ENCODE results near the gene ANGPT4. TPM values are rescaled to one million over a fixed set of nuclear protein-coding genes. Genes with fewer than 3 reads are reported as not detected.

ANGPT4 gene
- total and polyA plus RNA-seq, 2 of the 8 experiments (the other 6 are each of a cell fraction or from before 2014, with no cell fraction given) = 0.07 to 0.33 TPM

- H3K4me2 ChIP-seq (ENCODE audit: insufficient read depth in 1 of 2, low read depth in 2 of 2, low read length in 2 of 2) = no peak overlapping the region
Observed at GRCh38 chr20:859751-860231, 56.3 kb downstream of the ANGPT4 start.

More at GRCh38 chr20:859751-860231, 56.3 kb downstream of the ANGPT4 start:
- Histone ChIP-seq H3K4me3 (ENCODE audit: extremely low read depth in 1 of 4, insufficient read depth in 2 of 4, low read depth in 3 of 4, low read length in 4 of 4) (no peak overlapping the region), H3K4ac (replicated peaks; ENCODE audit: insufficient read length, low read depth, low read length) (no peak overlapping the region), H3K4me1 (replicated peaks in 1 of 4; ENCODE audit: control insufficient read depth in 3 of 4, insufficient read depth in 4 of 4, low read length in 3 of 4) (peaks cover 0 to 3% (median 1%) of the 10 kb centered on the region in 4 experiments; a peak in 3 of 7 replicates), H2BK20ac (ENCODE audit: low read length) (no peak overlapping the region), H3K14ac (ENCODE audit: insufficient read length) (no peak overlapping the region), H2BK120ac (replicated peaks; ENCODE audit: low read depth, low read length) (no peak overlapping the region), H3K9me3 (ENCODE audit: insufficient read depth in 2 of 2, low read depth in 1 of 2, low read length in 1 of 2) (no peaks in the 10 kb centered on the region), H2BK5ac (ENCODE audit: low read depth, low read length) (no peak overlapping the region), H3K23ac (ENCODE audit: insufficient read length) (no peak overlapping the region), H3K9ac (replicated peaks in 1 of 4; ENCODE audit: extremely low read depth in 1 of 4, low read depth in 3 of 4, low read length in 3 of 4) (no peak overlapping the region), H3K79me2 (ENCODE audit: control insufficient read depth in 1 of 2, insufficient read depth in 2 of 2, low read length in 2 of 2) (no peaks in the 10 kb centered on the region), H3K36me3 (ENCODE audit: control insufficient read depth in 2 of 4, insufficient read depth in 4 of 4, low read length in 3 of 4) (no peaks in the 10 kb centered on the region), H4K91ac (replicated peaks; ENCODE audit: insufficient read length, low read length) (no peak overlapping the region), H3K79me1 (ENCODE audit: low read depth, low read length) (no peaks in the 10 kb centered on the region; the same call in 1 of the 2 replicates), H2AK5ac (ENCODE audit: low read depth, low read length) (no peak overlapping the region), H2BK12ac (ENCODE audit: low read depth, low read length) (no peak overlapping the region), H3K27ac (ENCODE audit: low read depth, low read length) (no peak overlapping the region), H2BK15ac (ENCODE audit: low read length) (no peak overlapping the region), H3K56ac (replicated peaks; ENCODE audit: insufficient read length, low read depth, low read length) (no peak overlapping the region), H4K8ac (ENCODE audit: extremely low read depth, insufficient read depth, low read length) (no peak overlapping the region), H3K23me2 (ENCODE audit: low read depth, low read length) (no peaks in the 10 kb centered on the region), H2AFZ (ENCODE audit: low read length) (no peak overlapping the region), H3K18ac (ENCODE audit: extremely low read depth, low read length) (no peak overlapping the region), H3K27me3 (replicated peaks in 1 of 4; ENCODE audit: control insufficient read depth in 3 of 4, extremely low read depth in 1 of 4, insufficient read depth in 3 of 4, low read length in 3 of 4) (no peaks in the 10 kb centered on the region), H4K5ac (ENCODE audit: insufficient read length, low read depth, low read length) (no peak overlapping the region), H4K20me1 (replicated peaks in 1 of 2; ENCODE audit: control insufficient read depth in 1 of 2, insufficient read depth in 2 of 2, low read length in 2 of 2) (no peaks in the 10 kb centered on the region)
- DNase-seq (ENCODE audit: low read depth in 1 of 2, low spot score in 2 of 2) (no peak), FAIRE-seq (no peak)
- POLR2A ChIA-PET (ENCODE audit: partially characterized antibody) = interaction anchor here (1.2 to 1.5 kb wide), 2 partner anchors 16 to 18 kb away, joined by 3 read pairs; no protein-coding TSS in a partner anchor
- TF ChIP-seq HDAC6 (IDR thresholded peaks at IDR 0.05; ENCODE audit: low read depth, low read length) (no peak), SIRT6 (IDR thresholded peaks at IDR 0.05; ENCODE audit: low read length) (no peak), SRF (IDR thresholded peaks at IDR 0.05; ENCODE audit: low read depth, low read length) (no peak), RXRA (IDR thresholded peaks at IDR 0.05; ENCODE audit: insufficient read depth, low read depth, low read length) (no peak), CHD2 (IDR thresholded peaks at IDR 0.05; ENCODE audit: low read length) (no peak), ATF2 (IDR thresholded peaks at IDR 0.05; ENCODE audit: low read length) (no peak), TAF7 (optimal IDR thresholded peaks at IDR 0.05; ENCODE audit: borderline replicate concordance, low read depth, low read length) (no peak), CHD1 (IDR thresholded peaks at IDR 0.05; ENCODE audit: low read depth, low read length) (no peak), SP4 (IDR thresholded peaks at IDR 0.05; ENCODE audit: low read length) (no peak), KDM5A (IDR thresholded peaks at IDR 0.05; ENCODE audit: low read length) (no peak), RAD21 (IDR thresholded peaks at IDR 0.05 in 1 of 2, conservative IDR thresholded peaks at IDR 0.05 in 1 of 2; ENCODE audit: low read depth in 2 of 2, low read length in 2 of 2) (no peak)
- 64% methylated on average over 3 of the region's 3 CpGs; no CpG with 5 or more reads in 1 of the 2 experiments for WGBS, 2 experiments (ENCODE audit: extremely low coverage in 1 of 2, insufficient coverage in 1 of 2, insufficient read length in 1 of 2, insufficient replicate concordance in 2 of 2, low coverage in 1 of 2, low lambda C conversion rate in 2 of 2, missing lambda C conversion rate in 1 of 2)
- CTCF ChIA-PET (ENCODE audit: partially characterized antibody) = interaction anchor here (0.7 to 1.9 kb wide), 10 partner anchors 12 to 97 kb away, joined by 3 to 6 read pairs (median 4); no protein-coding TSS in a partner anchor
